Ishikawa (cell line): ENCODE measurements around the gene BMP2K.

Experiments used
- CEBPB ChIP-seq: IDR thresholded peaks from 2 replicates; pipeline ENCODE4 v1.6.1; 2012
- CREB1 ChIP-seq: IDR thresholded peaks from 2 replicates; pipeline ENCODE4 v1.6.1; 2012; ENCODE audit warnings: low read depth
- EGR1 ChIP-seq: IDR thresholded peaks from 2 replicates; pipeline ENCODE4 v1.6.1; 2012
- EP300 ChIP-seq: IDR thresholded peaks from 2 replicates; pipeline ENCODE4 v1.6.1; 2012; ENCODE audit warnings: borderline replicate concordance
- FOXM1 ChIP-seq: IDR thresholded peaks from 2 replicates; pipeline ENCODE4 v1.6.1; 2012; ENCODE audit warnings: low read depth, borderline replicate concordance
- MAX ChIP-seq: IDR thresholded peaks from 2 replicates; pipeline ENCODE4 v1.6.1; 2012
- NFIC ChIP-seq: IDR thresholded peaks from 2 replicates; pipeline ENCODE4 v1.6.1; 2012
- RAD21 ChIP-seq: IDR thresholded peaks from 2 replicates; pipeline ENCODE4 v1.6.1; 2012; ENCODE audit warnings: low read depth
- REST ChIP-seq: IDR thresholded peaks from 2 replicates; pipeline ENCODE4 v1.6.1; 2012; ENCODE audit warnings: low read depth, mild to moderate bottlenecking
- TAF1 ChIP-seq: IDR thresholded peaks from 2 replicates; pipeline ENCODE4 v1.6.1; 2012; ENCODE audit warnings: low read depth, mild to moderate bottlenecking
- TCF12 ChIP-seq: IDR thresholded peaks from 2 replicates; pipeline ENCODE4 v1.6.1; 2012; ENCODE audit warnings: low read depth
- TEAD4 ChIP-seq: IDR thresholded peaks from 2 replicates; pipeline ENCODE4 v1.6.1; 2012
- USF1 ChIP-seq: IDR thresholded peaks from 2 replicates; pipeline ENCODE4 v1.6.1; 2012
- YY1 ChIP-seq: IDR thresholded peaks from 2 replicates; pipeline ENCODE4 v1.6.1; 2012; ENCODE audit warnings: low read depth
- ZBTB7A ChIP-seq: IDR thresholded peaks from 2 replicates; pipeline ENCODE4 v1.6.1; 2012; ENCODE audit warnings: low read depth

BMP2K gene

GRCh38 chr4:78753091-78753490, 23.1 kb upstream of the BMP2K start:
- no peak for TF ChIP-seq REST

GRCh38 chr4:78754872-78755271, 21.3 kb upstream of the BMP2K start:
- TF ChIP-seq ZBTB7A (no peak), TAF1 (no peak), YY1 (no peak), FOXM1 (no peak), MAX (no peak), REST (no peak), RAD21 (no peak), USF1 (no peak), CEBPB (no peak), CREB1 (no peak), NFIC (no peak), TCF12 (no peak), EGR1 (no peak), EP300 (no peak)

GRCh38 chr4:78756137-78756536, 20.0 kb upstream of the BMP2K start:
- TF ChIP-seq RAD21: no peak
- TF ChIP-seq CREB1: no peak
- no peak for TF ChIP-seq MAX
- TF ChIP-seq EGR1: no peak
- TF ChIP-seq TAF1: no peak
- TF ChIP-seq YY1: no peak
- no peak for TF ChIP-seq NFIC
- TF ChIP-seq ZBTB7A: no peak
- TF ChIP-seq FOXM1: no peak

GRCh38 chr4:78756776-78757175, 19.4 kb upstream of the BMP2K start:
- TF ChIP-seq ZBTB7A (no peak), YY1 (no peak), EGR1 (no peak), NFIC (no peak)

GRCh38 chr4:78757574-78757973, 18.6 kb upstream of the BMP2K start:
- no peak for TF ChIP-seq FOXM1
- TF ChIP-seq TEAD4: no peak
- TF ChIP-seq EP300: no peak
- TF ChIP-seq CREB1: no peak
- no peak for TF ChIP-seq TCF12
- no peak for TF ChIP-seq USF1
- no peak for TF ChIP-seq YY1
- TF ChIP-seq MAX: no peak
- no peak for TF ChIP-seq EGR1
- no peak for TF ChIP-seq TAF1
- TF ChIP-seq REST: no peak
- no peak for TF ChIP-seq NFIC
- no peak for TF ChIP-seq CEBPB
- no peak for TF ChIP-seq RAD21
- TF ChIP-seq ZBTB7A: no peak
